NCI-H69 (cell line): ENCODE data around the gene SLC8B1.
A peak's percentile ranks its signal among the peaks of the same experiment; 100 is the strongest.

Source experiments
- DNase-seq: peaks from one replicate; lab custom pipeline; 2025; lab: John Stamatoyannopoulos, UW

Gene SLC8B1

DNA sequence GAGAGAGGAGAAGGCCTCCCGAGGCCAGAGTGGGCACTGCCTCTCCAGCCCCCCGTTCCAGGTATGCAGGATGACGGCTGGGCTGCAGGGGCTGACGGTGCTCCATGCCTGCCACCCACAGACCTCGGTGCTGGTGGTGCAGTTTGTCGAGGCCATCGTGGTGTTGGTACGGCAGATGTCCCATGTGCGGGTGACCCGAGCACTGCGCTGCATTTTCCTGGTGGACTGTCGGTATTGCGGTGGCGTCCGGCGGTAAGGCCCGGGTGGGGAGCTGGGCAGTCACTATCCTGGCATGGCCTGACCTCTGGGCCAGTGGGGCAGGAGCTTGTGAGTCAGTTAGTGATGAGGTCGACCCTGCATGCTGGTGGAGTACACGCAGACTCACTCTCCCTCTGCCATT is 66.3 kb downstream of the SLC8B1 start:
- DNase-seq, result no peak

DNA sequence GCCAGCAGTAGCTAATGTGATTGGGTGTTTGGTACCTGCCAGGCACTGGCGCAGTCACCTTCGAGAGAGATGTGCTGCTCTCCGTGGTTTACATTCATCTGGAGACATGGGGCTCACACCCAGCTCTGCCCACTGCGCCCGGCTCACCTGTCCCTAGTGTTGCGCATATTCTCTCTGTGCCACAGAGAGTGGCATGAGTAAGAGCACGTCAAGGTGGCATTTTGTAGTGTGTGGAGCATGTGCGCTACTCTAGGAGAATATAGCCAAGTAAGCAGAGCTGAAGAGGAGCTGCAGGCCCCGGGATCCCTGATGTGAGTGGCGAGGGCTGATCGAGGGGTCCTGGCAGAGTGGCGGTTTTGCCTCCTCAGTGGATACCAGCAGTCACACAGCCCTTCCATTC is 66.8 kb downstream of the SLC8B1 start:
- DNase-seq, result no peak

DNA sequence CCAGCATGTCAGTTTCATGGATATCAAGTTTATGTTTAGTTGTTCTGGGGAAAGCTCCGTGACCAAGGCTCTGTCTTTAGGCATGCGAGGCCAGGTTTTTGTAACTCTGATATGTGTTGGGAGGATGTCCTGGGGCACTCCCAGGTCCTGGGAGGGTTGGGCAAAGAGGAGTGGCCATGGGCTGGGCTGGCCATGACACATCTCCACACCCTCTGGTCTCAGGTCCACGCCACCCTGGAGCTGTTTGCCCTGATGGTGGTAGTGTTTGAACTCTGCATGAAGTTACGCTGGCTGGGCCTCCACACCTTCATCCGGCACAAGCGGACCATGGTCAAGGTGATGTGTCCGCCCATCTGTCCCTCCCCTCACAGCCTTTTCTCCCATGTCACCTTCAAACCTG is 67.3 kb downstream of the SLC8B1 start:
- DNase-seq, result no peak

DNA sequence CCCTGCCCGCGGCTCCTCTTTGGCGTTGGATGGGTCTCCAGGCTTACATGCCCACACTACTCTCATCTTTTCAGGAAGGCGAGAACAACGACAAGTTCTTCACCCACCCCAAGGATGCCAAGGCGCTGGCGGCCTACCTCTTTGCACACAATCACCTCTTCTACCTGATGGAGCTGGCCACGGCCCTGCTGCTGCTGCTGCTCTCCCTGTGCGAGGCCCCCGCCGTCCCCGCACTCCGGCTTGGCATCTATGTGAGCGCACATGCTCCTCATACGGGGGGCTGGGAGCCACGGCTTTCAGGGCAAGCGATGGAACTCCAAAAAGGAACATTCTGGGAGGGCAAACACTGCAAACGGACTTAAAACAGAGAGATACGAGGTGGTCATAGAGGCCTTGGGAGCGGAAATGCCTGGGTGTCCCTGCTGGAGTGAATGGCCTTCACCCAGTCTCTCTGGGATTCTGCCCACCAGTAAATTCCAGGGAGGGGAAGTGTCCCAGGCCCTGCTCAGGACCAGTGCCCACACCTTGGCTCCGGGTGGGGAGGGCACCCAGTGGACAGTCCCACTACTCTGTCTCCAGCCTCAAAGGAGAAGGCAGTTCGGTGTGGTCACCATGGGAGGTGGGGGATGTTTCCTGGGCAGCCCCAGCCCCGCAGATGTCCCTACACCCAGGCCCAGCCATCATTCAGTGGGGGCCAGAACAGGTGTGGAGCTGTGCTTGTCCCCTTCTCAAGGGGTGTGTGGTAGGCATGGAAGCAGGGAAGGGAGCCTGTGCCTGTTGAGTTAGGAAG is 68.6 kb downstream of the SLC8B1 start:
- DNase-seq, result no peak

DNA sequence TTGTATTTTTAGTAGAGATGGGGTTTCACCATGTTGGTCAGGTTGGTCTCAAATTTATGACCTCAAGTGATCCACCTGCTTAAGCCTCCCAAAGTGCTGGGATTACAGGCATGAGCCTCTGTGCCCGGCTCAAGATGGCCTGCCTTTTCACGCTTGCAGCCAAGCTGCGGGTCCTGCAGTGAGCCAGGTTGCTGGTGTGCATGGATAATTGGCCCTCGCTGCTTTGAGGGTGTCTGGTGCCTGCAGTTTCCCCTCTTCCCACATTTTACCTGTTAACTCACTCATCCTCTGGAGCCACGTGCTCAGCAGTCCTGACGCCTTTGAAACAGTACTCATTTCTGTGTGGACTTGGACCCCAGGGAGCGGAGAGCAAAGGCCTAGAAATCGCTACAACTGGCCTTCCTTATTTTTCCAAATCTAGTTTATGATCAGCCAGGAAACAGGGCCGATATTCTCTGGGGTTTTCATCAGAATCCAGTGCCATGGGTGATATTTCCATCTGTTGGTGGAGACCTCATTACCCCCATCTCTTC is 71.4 kb downstream of the SLC8B1 start:
- DNase-seq, result no peak

DNA sequence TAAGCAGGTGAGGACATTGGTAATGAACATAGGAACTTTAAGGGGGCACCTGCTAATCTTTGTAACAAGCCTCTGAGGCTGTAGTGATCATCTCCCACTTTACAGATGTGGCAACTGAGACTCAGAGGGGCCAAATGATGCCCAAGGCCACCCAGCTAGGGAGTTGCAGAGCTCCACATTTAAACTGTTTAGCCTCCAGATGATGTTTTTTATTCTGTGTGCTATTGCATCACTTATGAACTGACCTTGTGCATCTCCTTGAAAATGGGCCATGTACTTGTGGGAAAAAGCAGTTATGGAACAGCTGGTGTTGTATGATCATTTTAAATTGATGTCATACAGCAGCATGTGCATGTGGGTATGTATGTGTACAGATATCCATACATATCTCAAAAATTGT is 72.2 kb downstream of the SLC8B1 start:
- DNase-seq, result no peak

DNA sequence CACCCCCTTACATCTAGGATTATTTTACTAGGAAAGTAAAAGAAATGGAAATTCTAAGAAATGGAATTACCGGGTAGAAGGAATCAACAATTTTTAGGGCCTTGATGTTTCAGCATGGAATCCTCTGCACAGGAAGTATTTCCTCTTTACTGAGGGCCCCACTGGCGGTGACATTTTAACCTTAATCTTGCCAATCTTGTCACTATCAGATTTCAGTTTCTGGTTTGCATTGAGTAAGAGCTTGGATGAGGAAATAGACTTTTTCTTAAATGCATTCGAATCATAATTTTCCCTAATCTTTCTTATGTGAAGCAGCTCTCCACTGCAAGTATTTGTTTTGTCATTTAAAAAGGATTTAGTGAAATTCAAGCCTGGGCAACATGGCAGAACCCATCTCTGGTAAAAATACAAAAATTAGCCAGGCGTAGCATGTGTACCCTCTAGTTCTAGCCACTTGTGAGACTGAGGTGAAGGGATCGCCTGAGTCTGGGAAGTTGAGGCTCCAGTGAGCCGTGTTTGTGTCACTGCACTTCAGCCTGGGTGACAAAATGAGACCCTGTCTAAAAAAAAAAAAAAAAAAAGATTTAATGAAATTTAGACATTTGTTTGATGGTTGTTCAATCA is 73.0 kb downstream of the SLC8B1 start:
- peak; percentile 7 for DNase-seq

DNA sequence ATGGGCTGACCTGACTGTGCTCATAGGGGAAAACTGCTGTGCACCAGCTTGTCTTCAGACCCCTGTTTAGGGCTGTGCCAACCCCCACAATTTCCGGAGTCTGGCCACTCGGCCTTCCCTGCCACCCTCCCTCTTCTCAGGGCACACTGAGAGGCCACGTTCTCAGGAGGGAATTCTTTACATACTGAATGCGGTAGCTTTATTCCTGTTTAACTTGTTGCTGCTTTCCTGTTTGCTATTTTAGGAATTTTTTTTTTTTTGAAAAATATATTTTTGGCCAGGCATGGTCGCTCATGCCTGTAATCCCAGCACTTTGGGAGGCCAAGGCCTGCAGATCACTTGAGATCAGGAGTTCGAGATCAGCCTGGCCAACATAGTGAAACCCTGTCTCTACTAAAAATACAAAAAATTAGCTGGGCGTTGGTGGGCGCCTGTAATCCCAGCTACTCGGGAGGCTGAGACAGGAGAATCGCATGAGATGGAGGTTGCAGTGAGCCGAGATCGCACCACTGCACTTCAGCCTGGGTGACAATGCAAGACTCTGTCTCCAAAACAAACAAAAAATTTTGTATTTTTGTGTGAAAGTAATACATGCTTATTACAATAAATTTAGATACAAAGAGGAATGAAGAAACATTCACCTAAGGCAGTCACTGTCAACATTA is 74.1 kb downstream of the SLC8B1 start:
- DNase-seq, result no peak

DNA sequence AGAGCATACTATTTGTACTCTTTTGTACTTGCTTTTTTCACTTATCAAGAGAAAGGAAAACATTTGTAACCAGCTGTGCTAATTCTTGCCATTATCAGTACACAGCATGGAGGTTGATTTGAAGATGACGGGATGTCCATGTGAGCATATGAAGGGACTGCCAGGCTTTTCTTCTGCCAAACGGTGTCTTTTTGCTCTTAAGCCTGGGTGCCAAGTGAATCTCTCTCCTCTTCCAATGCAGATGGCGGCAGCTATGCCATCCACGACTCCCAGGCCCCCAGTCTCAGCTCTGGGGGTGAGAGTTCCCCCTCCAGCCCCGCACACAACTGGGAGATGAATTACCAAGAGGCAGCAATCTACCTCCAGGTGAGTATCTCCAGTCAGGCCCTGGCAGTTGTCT is 74.8 kb downstream of the SLC8B1 start:
- DNase-seq, result peak; percentile 83

DNA sequence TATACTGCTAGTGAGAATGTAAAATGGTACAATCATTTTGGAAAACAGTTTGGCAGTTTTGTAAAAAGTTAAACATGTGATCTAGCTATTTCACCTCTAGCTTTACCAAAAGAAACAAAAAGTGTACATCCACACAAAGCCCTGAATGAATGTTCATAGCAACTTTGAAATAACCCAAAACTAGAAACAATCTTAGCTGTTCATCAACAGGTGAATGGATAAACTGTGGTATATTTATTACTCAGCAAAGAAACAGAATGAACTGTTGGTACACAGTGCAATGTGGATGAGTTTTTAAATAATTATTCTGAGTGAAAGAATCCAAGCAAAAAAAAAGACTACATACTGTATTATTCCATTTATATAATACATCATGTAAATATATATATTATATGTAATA is 77.3 kb downstream of the SLC8B1 start:
- DNase-seq, result no peak

DNA sequence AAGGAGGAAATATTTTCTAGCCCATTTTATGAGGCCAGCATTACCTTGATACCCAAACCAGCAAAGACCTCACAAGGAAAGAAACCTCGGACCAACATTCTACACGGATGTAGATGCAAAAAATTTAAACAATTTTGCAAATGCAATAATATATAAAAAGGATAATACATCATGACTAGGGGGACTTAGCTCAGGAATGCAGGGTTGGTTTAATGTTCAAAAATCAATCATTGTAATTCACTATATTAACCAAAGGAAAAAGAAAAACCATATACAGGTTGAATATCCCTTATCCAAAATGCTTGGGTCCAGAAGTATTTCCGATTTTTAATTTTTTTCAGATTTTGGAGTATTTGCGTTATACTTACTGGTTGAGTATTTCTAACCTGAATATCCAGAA is 80.6 kb downstream of the SLC8B1 start:
- DNase-seq, result no peak

DNA sequence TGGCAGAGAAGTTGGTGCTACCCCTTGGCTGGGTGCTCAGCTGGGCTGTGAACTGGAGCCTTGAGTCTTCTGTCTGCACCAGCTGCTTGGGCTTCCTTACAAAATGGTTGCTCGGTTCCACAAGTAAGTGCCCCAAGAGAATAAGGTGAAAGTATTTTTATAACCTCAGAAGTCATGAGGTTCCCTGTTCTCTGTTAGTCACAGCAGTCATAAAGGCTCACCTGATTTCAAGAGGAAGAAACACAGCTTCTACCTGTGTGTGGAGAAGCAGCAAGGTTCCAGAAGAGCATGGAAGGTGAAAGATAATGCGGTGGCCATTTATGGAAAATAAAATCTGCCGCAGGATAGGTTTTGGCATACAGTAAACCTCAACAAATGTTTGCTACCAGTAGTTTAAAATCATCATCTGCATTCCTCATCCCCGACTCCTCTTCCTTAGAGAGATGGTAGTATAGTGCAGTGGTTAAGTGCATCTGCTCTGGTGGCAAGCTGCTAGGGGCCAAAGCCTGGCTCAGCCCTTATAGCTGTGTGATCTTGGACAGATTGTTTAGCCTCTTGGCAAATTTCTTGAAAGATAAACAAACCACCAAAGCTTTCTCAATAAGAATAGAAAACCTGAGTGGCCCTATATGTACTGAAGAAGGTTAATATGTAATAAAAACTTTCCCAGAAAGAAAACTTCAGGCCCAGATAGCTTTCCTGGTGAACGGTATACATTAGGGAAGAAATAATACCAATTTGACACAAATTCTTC is 81.2 kb downstream of the SLC8B1 start:
- no peak for DNase-seq

DNA sequence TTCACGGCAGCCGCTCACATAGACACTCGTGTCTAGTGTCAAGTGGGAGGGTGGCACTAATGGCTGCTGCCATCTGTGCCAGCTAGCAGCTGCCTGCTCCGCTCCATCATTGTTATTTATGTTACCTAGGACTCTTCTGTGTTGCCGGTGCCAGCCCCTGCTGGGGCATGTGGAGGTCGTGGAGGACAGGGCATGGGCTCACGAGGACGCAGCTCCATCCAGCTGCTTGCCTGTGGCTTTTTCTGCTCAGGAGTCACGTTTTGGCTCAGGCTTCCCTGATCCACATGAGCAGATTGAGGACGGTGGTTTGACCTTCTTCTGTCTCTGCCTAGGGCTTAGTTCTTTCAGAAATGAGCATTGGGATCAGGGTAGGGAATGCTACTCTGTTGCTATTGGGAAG is 82.4 kb downstream of the SLC8B1 start:
- peak; percentile 27 for DNase-seq

DNA sequence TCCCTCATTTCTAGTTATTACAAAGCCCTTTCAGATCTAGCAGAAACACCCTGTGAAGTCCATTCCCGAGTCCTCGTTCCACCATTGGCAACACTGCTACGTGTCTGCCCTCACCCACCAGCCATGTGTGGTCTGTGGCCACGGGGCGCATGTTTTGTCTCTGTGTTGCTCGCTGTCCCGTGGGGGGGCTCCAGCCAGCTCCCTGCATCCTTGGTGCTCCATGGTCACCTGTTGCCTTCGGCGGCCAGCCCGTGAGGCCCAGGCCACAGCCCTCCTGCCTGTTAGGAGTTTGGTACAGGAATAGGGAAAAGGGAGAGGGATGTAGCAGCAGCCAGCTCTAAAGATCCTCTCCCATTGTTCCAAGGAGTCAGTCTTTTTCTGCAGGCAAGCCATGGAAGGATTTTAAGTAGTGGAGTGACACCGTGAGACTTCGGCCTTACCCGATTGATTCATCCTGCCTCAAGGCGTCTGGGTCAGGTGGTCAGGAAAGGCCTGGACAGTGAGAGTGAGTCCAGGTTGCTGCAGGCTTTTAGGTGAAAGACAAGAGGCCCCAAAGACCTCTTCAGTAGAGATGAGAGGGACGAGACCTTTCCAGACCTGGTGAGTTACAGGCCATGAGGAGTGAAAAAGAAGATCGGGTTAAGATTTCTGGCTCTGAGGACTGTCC is 83.4 kb downstream of the SLC8B1 start:
- DNase-seq, result no peak

DNA sequence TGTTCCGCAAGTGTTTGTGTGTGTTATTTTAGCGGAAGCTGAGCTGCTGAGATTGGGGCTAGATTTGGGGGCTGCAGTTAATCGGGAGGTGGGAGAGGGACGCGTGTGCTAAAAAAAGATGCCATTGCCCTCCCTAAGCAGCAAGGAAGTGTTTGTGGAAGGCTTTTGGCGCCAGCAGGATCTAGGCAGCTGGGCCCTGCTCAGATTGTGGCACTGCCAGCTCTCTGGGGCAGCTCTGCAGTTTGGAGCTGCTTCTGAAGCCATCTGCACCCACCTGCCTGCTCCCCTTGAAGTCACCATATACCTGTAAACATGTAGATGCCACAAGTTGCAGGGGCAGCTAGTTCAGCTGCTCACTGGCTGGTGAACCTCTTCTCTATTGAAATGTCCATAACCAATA is 84.9 kb downstream of the SLC8B1 start:
- no peak for DNase-seq

DNA sequence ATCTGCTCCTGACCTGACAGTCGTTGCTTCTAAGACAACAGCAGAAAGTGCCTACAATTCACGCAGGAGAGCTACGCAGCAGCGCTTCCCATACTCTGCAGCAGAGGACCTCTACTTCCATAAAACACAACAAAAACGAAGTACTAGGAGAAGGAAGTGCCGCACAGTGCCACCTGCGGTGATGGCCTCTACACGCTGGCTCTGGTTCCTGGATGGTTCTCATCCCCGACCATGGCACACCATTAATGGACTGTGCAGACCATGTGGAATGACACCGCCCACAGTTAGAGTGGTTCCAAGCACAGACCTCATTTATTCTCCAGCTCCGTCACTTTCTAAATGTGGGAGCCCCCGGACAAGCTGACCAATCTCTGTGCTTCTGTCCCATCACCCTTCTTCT is 85.4 kb downstream of the SLC8B1 start:
- no peak for DNase-seq

DNA sequence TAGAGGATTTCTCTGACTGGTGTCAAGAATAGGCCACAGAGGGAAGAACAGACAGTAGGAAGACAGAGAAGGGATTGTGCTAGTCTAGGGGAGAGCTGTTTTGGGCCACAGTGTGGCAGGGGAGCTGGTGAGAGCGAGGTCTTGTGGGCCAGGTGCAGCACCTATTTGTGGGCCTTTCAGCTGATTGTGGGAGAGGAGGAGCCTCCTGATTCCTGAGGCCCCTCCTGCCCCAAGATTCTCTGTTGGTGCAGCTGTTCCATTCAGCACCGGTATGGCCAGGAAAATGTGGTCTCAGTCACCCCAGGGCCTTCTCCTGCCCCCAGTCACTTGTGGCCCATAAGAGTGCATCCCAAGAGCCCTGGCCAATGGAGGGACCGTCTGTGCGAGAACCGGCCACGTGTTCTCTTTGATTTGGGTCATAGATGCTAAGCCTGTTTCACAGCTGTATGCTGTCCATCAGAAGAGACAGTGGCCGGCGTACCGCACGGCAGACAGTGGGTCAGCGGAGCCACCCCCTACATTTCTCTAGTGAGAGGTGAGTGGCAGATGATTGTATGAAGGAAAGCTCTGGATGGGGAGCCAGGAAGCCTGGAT is 86.0 kb downstream of the SLC8B1 start:
- DNase-seq, result no peak
